ENCODE measurements around the gene ZBED1.
"Not testable (repeated sequence)": the region's sequence is repeated elsewhere in the genome, so short reads cannot be mapped to it uniquely, and the experiment has no call there.

ZBED1 gene

GRCh38 chrX:2497961-2498780 is 2.6 kb downstream of the ZBED1 start:
- DNase-seq (ENCODE audit: low read depth): no peak

- DNase-seq (ENCODE audit: low read depth): no peak
Observed at GRCh38 chrX:2495595-2495994, 5.2 kb downstream of the ZBED1 start.

- no peak for DNase-seq (ENCODE audit: low read depth)
Observed at GRCh38 chrX:2492531-2493218, 8.1 kb downstream of the ZBED1 start.

GRCh38 chrX:2490634-2491033 is 10.1 kb downstream of the ZBED1 start:
- no peak for DNase-seq (ENCODE audit: low read depth)

- no peak for DNase-seq (ENCODE audit: low read depth)
Observed at GRCh38 chrX:2489446-2490445, 11.0 kb downstream of the ZBED1 start.

- DNase-seq (ENCODE audit: low read depth): no peak
Observed at GRCh38 chrX:2488621-2489285, 12.0 kb downstream of the ZBED1 start.

GRCh38 chrX:2487366-2487765 is 13.4 kb downstream of the ZBED1 start:
- no peak for DNase-seq (ENCODE audit: low read depth)

GRCh38 chrX:2486476-2487133 is 14.2 kb downstream of the ZBED1 start:
- no peak for DNase-seq (ENCODE audit: low read depth)

- DNase-seq (ENCODE audit: low read depth): no peak
Observed at GRCh38 chrX:2485789-2486345, 14.9 kb downstream of the ZBED1 start.

- DNase-seq (ENCODE audit: low read depth): no peak
Observed at GRCh38 chrX:2484721-2485648, 15.8 kb downstream of the ZBED1 start.

GRCh38 chrX:2484256-2484655 is 16.5 kb downstream of the ZBED1 start:
- DNase-seq (ENCODE audit: low read depth): no peak

GRCh38 chrX:2483398-2484060 is 17.2 kb downstream of the ZBED1 start:
- DNase-seq (ENCODE audit: low read depth): no peak

GRCh38 chrX:2481597-2481996 is 19.2 kb downstream of the ZBED1 start:
- DNase-seq (ENCODE audit: low read depth): not testable (repeated sequence)

- not testable (repeated sequence) for DNase-seq (ENCODE audit: low read depth)
Observed at GRCh38 chrX:2479982-2480381, 20.8 kb downstream of the ZBED1 start.

GRCh38 chrX:2479420-2479780 is 21.4 kb downstream of the ZBED1 start:
- DNase-seq (ENCODE audit: low read depth): no peak

GRCh38 chrX:2478546-2479419 is 22.0 kb downstream of the ZBED1 start:
- no peak for DNase-seq (ENCODE audit: low read depth)

- not testable (repeated sequence) for DNase-seq (ENCODE audit: low read depth)
Observed at GRCh38 chrX:2477313-2477712, 23.5 kb downstream of the ZBED1 start.

Measured in stimulated activated CD4-positive, alpha-beta T cell treated with anti-CD3 and anti-CD28 coated beads, Interleukin-2, amount 100 ng/mL, for 4 hours (primary cell).